GM10847 (cell line): ENCODE measurements around the gene CDC42SE2.

ENCODE experiments used
- POLR2A ChIP-seq: IDR thresholded peaks from 2 replicates; pipeline ENCODE4 v1.6.1; 2011; ENCODE audit not compliant: insufficient read length; ENCODE audit errors: extremely low read depth

Gene CDC42SE2

GRCh38 chr5:131367219-131367860 is 103.5 kb downstream of the CDC42SE2 start:
- TF ChIP-seq POLR2A, result no peak

GRCh38 chr5:131368866-131369265 is 105.0 kb downstream of the CDC42SE2 start:
- TF ChIP-seq POLR2A, result no peak

- TF ChIP-seq POLR2A, result no peak
Observed at GRCh38 chr5:131369558-131369957, 105.7 kb downstream of the CDC42SE2 start.

- no peak for TF ChIP-seq POLR2A
Observed at GRCh38 chr5:131371835-131372234, 108.0 kb downstream of the CDC42SE2 start.

- no peak for TF ChIP-seq POLR2A
Observed at GRCh38 chr5:131373265-131373664, 109.4 kb downstream of the CDC42SE2 start.

- TF ChIP-seq POLR2A, result no peak
Observed at GRCh38 chr5:131375351-131375750, 111.5 kb downstream of the CDC42SE2 start.

- no peak for TF ChIP-seq POLR2A
Observed at GRCh38 chr5:131377346-131377745, 113.5 kb downstream of the CDC42SE2 start.

- TF ChIP-seq POLR2A, result no peak
Observed at GRCh38 chr5:131377785-131378325, 114.0 kb downstream of the CDC42SE2 start.

GRCh38 chr5:131378721-131379541 is 115.1 kb downstream of the CDC42SE2 start:
- TF ChIP-seq POLR2A, result no peak

- TF ChIP-seq POLR2A, result no peak
Observed at GRCh38 chr5:131379723-131380122, 115.9 kb downstream of the CDC42SE2 start.

- TF ChIP-seq POLR2A, result no peak
Observed at GRCh38 chr5:131381021-131381420, 117.2 kb downstream of the CDC42SE2 start.

GRCh38 chr5:131381777-131382176 is 117.9 kb downstream of the CDC42SE2 start:
- no peak for TF ChIP-seq POLR2A

- TF ChIP-seq POLR2A, result no peak
Observed at GRCh38 chr5:131382407-131383395, 118.8 kb downstream of the CDC42SE2 start.

GRCh38 chr5:131384173-131384572 is 120.3 kb downstream of the CDC42SE2 start:
- TF ChIP-seq POLR2A, result no peak

GRCh38 chr5:131384616-131385214 is 120.9 kb downstream of the CDC42SE2 start:
- TF ChIP-seq POLR2A, result no peak
